Measurements from ENCODE around the gene IQSEC3.

GRCh38 chr12:155006-155405 is 88.4 kb downstream of the IQSEC3 start:
- TF ChIP-seq CTCF (IDR thresholded peaks at IDR 0.05; ENCODE audit: poor library complexity, severe bottlenecking) (no peak), RAD21 (conservative IDR thresholded peaks at IDR 0.05) (no peak), REST (IDR thresholded peaks at IDR 0.05; ENCODE audit: borderline replicate concordance) (no peak), EP300 (conservative IDR thresholded peaks at IDR 0.05; ENCODE audit: poor library complexity, severe bottlenecking) (no peak), POLR2AphosphoS5 (IDR thresholded peaks at IDR 0.05) (no peak)

Measured in neural cell (in vitro differentiated cells).